H1 (cell line): ENCODE results near the gene ANXA3. TPM values are rescaled to one million over a fixed set of nuclear protein-coding genes. Genes with fewer than 3 reads are reported as not detected.

Source experiments
- BRCA1 ChIP-seq: IDR thresholded peaks from 2 replicates; pipeline ENCODE4 v1.6.1; 2012; ENCODE audit warnings: low read depth, low read length, improper control_type of control experiment
- CHD1 ChIP-seq: IDR thresholded peaks from 2 replicates; pipeline ENCODE4 v1.6.1; 2012; ENCODE audit warnings: low read depth, low read length, improper control_type of control experiment
- CHD7 ChIP-seq: fragments of 300-600 bp; sonication (generic); IDR thresholded peaks from 2 replicates; pipeline ENCODE4 v1.7.1; 2012; ENCODE audit warnings: low read length, moderate library complexity, mild to moderate bottlenecking, inconsistent platforms; ENCODE audit not compliant: insufficient replicate concordance
- JUN ChIP-seq: IDR thresholded peaks from 2 replicates; pipeline ENCODE4 v1.6.1; 2011; ENCODE audit warnings: low read depth, mild to moderate bottlenecking, improper control_type of control experiment, low read length
- POLR2A ChIP-seq, 2 experiments: IDR thresholded peaks; 1 replicate in 1 of 2; 2 replicates in 1 of 2; pipeline ENCODE4 v1.6.1; 2011; ENCODE audit warnings: low read depth in 2 of 2, low read length in 2 of 2, mild to moderate bottlenecking in 2 of 2; ENCODE audit errors: control extremely low read depth in 1 of 2
- SP2 ChIP-seq: IDR thresholded peaks from 2 replicates; pipeline ENCODE4 v1.6.1; 2012; ENCODE audit warnings: mild to moderate bottlenecking, low read length, inconsistent platforms
- ZNF274 ChIP-seq: IDR thresholded peaks from 2 replicates; pipeline ENCODE4 v1.7.0; 2012; ENCODE audit warnings: low read length, borderline replicate concordance; ENCODE audit errors: extremely low read depth
- polyA plus RNA-seq, 7 experiments: library from polyadenylated mRNA; depleted of rRNA in 3 of 7; stranded (reverse) in 5 of 7; unstranded in 2 of 7; fragments of >200 nt in 5 of 7; fragments of 200-250 nt in 2 of 7; gene quantifications; 1 replicate in 5 of 7; 2 replicates in 1 of 7; 4 replicates in 1 of 7; pipeline versions ENCODE4 v1.2.1 to v1.2.3, GENCODE V29; 2011 to 2013; ENCODE audit warnings: missing spikeins in 2 of 7, mixed read lengths in 2 of 7
- total RNA-seq: library from RNA; stranded (reverse); fragmentation: NEBNext Ultra II Directional; extraction: Animal tissue kit (Norgen Biotek cat#: 25700); gene quantifications from 2 replicates; pipeline ENCODE4 v1.2.1, GENCODE V29; 2021

ANXA3 gene
- total and polyA plus RNA-seq, 2 of the 8 experiments (the other 6 are each of a cell fraction or from before 2014, with no cell fraction given): 10.3 to 27.3 TPM

GRCh38 chr4:78543424-78544125 lies 8.0 kb upstream of the ANXA3 start (continued):
- no peak for TF ChIP-seq CHD7
- no peak for TF ChIP-seq SP2
- no peak for TF ChIP-seq BRCA1
- no peak for TF ChIP-seq ZNF274
- no peak for TF ChIP-seq CHD1
- no peak for TF ChIP-seq JUN
- TF ChIP-seq POLR2A (IDR thresholded peaks at IDR 0.05; ENCODE audit: control extremely low read depth in 1 of 2, low read depth in 2 of 2, low read length in 2 of 2): no peak; a peak in 1 of 3 replicates
